Left ventricle myocardium superior (tissue), 1 donor: ENCODE data around the gene SIPA1L3. TPM values are rescaled to one million over a fixed set of nuclear protein-coding genes. Genes with fewer than 3 reads are reported as not detected.

ENCODE experiments used
- ATAC-seq: fragments of 200-7000 bp; cut with Tn5 transposase; one replicate; pipeline ENCODE4 v1.9.1; 2020; ENCODE audit warnings: mild to moderate bottlenecking, moderate library complexity
- DNase-seq: peaks from one replicate; pipeline ENCODE4 v3.0.0-alpha.2; 2020
- intact Hi-C: fragments of 100-400 bp; cut with micrococcal nuclease; formaldehyde crosslinking; loops from one replicate; pipeline ENCODE4 v1.11.0; 2022
- total RNA-seq: library from RNA; stranded (reverse); fragmentation: NEBNext Ultra II Directional; extraction: Animal tissue kit (Norgen Biotek cat#: 25700); gene quantifications from one replicate; pipeline ENCODE4 v1.2.1, GENCODE V29; 2021
- donor health status: DM: no; HTN: yes; CAD: no; lungs with severe emphysema.

The SIPA1L3 gene
- total RNA-seq, 1 donor from 2014 or later, result 10.5 TPM

- ATAC-seq, result no peak
- DNase-seq, result no peak
- intact Hi-C loops, result no loop called here
Observed at GRCh38 chr19:37966211-37966661, 59.2 kb downstream of the SIPA1L3 start.

GRCh38 chr19:37966662-37967231 is 59.7 kb downstream of the SIPA1L3 start:
- intact Hi-C loops, result no loop called here
- DNase-seq (no peak), ATAC-seq (no peak)

- ATAC-seq (no peak), DNase-seq (no peak)
- intact Hi-C loops, result no loop called here
Observed at GRCh38 chr19:37969695-37970094, 62.7 kb downstream of the SIPA1L3 start.

- intact Hi-C loops, result no loop called here
- ATAC-seq, result no peak
- no peak for DNase-seq
Observed at GRCh38 chr19:37970699-37971098, 63.7 kb downstream of the SIPA1L3 start.

GRCh38 chr19:37972803-37973202 is 65.8 kb downstream of the SIPA1L3 start:
- DNase-seq, result no peak
- no peak for ATAC-seq
- intact Hi-C loops, result no loop called here

- intact Hi-C loops, result no loop called here
- DNase-seq, result no peak
- ATAC-seq, result no peak
Observed at GRCh38 chr19:37973666-37974065, 66.7 kb downstream of the SIPA1L3 start.

GRCh38 chr19:37975071-37975470 is 68.1 kb downstream of the SIPA1L3 start:
- intact Hi-C loops, result no loop called here
- DNase-seq (no peak), ATAC-seq (no peak)

GRCh38 chr19:37975596-37976515 is 68.8 kb downstream of the SIPA1L3 start:
- no peak for DNase-seq

GRCh38 chr19:37977391-37977790 is 70.4 kb downstream of the SIPA1L3 start:
- ATAC-seq, result no peak
- DNase-seq, result no peak
- intact Hi-C loops, result no loop called here

More at GRCh38 chr19:37975596-37976515, 68.8 kb downstream of the SIPA1L3 start:
- intact Hi-C loops, result no loop called here
- no peak for ATAC-seq

GRCh38 chr19:37977992-37978391 is 71.0 kb downstream of the SIPA1L3 start:
- intact Hi-C loops, result no loop called here
- ATAC-seq (no peak), DNase-seq (no peak)

GRCh38 chr19:37979547-37980082 is 72.6 kb downstream of the SIPA1L3 start:
- intact Hi-C loops, result no loop called here
- DNase-seq, result no peak
- ATAC-seq, result no peak

- intact Hi-C loops, result no loop called here
- no peak for DNase-seq
- ATAC-seq, result peak; percentile 51
Observed at GRCh38 chr19:37980419-37981170, 73.6 kb downstream of the SIPA1L3 start.

- no peak for ATAC-seq
- no peak for DNase-seq
- intact Hi-C loops, result no loop called here
Observed at GRCh38 chr19:37981785-37982475, 74.9 kb downstream of the SIPA1L3 start.

- intact Hi-C loops, result no loop called here
- DNase-seq, result no peak
- no peak for ATAC-seq
Observed at GRCh38 chr19:37982655-37983054, 75.6 kb downstream of the SIPA1L3 start.

- ATAC-seq (no peak), DNase-seq (no peak)
- intact Hi-C loops, result no loop called here
Observed at GRCh38 chr19:37983153-37983552, 76.1 kb downstream of the SIPA1L3 start.

- DNase-seq (no peak), ATAC-seq (no peak)
- intact Hi-C loops, result no loop called here
Observed at GRCh38 chr19:37983916-37984315, 76.9 kb downstream of the SIPA1L3 start.

GRCh38 chr19:37986048-37986750 is 79.2 kb downstream of the SIPA1L3 start:
- intact Hi-C loops, result no loop called here
- DNase-seq, result no peak
- ATAC-seq, result no peak
